HFF-Myc (cell line): ENCODE data around the gene TMEM74B.
A peak's percentile ranks its signal among the peaks of the same experiment; 100 is the strongest.
"Not testable (repeated sequence)": the region's sequence is repeated elsewhere in the genome, so short reads cannot be mapped to it uniquely, and the experiment has no call there.

Experiments used
- DNase-seq: peaks from one replicate; pipeline ENCODE4 v3.0.0-alpha.2; 2011; ENCODE audit warnings: low read depth; ENCODE audit errors: extremely low read depth
- H3K4me3 ChIP-seq: replicated peaks from 2 replicates; pipeline ENCODE4 v1.5.1; 2011; ENCODE audit warnings: low read depth, mild to moderate bottlenecking, control low read depth, low read length
- TF ChIP-seq, protein P1 (sequence below): IDR thresholded peaks from 2 replicates; pipeline ENCODE4 v1.5.1; 2012; ENCODE audit warnings: mild to moderate bottlenecking, low read depth, low read length, control low read depth; ENCODE audit errors: missing control alignments

Gene TMEM74B

GRCh38 chr20:1224205-1224890 lies 39.6 kb upstream of the TMEM74B start:
- no peak for DNase-seq
- TF ChIP-seq, protein P1, sequence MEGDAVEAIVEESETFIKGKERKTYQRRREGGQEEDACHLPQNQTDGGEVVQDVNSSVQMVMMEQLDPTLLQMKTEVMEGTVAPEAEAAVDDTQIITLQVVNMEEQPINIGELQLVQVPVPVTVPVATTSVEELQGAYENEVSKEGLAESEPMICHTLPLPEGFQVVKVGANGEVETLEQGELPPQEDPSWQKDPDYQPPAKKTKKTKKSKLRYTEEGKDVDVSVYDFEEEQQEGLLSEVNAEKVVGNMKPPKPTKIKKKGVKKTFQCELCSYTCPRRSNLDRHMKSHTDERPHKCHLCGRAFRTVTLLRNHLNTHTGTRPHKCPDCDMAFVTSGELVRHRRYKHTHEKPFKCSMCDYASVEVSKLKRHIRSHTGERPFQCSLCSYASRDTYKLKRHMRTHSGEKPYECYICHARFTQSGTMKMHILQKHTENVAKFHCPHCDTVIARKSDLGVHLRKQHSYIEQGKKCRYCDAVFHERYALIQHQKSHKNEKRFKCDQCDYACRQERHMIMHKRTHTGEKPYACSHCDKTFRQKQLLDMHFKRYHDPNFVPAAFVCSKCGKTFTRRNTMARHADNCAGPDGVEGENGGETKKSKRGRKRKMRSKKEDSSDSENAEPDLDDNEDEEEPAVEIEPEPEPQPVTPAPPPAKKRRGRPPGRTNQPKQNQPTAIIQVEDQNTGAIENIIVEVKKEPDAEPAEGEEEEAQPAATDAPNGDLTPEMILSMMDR, result no peak
- no peak overlapping the region for H3K4me3 ChIP-seq

DNA sequence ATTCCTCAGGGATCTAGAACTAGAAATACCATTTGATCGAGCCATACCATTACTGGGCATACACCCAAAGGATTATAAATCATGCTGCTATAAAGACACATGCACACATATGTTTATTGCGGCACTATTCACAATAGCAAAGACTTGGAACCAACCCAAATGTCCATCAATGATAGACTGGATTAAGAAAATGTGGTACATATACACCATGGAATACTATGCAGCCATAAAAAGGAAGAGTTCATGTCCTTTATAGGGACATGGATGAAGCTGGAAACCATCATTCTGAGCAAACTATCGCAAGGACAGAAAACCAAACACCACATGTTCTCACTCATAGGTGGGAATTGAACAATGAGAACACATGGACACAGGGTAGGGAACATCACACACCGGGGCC lies 38.0 kb upstream of the TMEM74B start:
- not testable (repeated sequence) for H3K4me3 ChIP-seq, DNase-seq

DNA sequence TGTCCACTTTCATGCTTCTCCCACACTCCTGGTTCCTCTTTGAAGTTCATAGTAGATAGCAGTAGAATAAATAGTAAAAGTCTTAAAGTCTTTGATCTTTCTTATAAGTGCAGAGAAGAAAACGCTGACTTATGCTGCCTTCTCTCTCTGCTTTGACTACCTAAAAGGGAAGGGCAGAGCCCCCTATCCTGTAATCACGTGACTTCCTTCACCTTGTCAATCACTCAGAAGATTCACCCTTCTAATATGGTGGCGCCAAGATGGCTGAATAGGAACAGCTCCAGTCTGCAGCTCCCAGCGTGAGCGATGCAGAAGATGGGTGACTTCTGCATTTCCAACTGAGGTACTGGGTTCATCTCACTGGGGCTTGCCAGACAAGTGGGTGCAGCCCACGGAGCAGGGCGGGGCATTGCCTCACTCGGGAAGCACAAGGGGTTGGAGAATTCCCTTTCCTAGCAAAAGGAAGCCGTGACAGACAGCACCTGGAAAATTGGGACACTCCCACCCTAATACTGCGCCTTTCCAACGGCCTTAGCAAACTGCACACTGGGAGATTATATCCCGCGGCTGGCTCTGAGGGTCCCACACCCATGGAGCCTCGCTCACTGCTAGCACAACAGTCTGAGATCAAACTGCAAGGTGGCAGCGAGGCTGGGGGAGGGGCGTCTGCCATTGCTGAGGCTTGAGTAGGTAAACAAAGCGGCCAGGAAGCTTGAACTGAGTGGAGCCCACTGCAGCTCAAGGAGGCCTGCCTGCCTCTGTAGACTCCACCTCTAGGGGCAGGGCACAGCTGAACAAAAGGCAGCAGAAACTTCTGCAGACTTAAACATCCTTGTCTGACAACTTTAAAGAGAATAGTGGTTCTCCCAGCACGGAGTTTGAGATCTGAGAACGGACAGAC lies 32.0 kb upstream of the TMEM74B start:
- DNase-seq, H3K4me3 ChIP-seq: not testable (repeated sequence)

DNA sequence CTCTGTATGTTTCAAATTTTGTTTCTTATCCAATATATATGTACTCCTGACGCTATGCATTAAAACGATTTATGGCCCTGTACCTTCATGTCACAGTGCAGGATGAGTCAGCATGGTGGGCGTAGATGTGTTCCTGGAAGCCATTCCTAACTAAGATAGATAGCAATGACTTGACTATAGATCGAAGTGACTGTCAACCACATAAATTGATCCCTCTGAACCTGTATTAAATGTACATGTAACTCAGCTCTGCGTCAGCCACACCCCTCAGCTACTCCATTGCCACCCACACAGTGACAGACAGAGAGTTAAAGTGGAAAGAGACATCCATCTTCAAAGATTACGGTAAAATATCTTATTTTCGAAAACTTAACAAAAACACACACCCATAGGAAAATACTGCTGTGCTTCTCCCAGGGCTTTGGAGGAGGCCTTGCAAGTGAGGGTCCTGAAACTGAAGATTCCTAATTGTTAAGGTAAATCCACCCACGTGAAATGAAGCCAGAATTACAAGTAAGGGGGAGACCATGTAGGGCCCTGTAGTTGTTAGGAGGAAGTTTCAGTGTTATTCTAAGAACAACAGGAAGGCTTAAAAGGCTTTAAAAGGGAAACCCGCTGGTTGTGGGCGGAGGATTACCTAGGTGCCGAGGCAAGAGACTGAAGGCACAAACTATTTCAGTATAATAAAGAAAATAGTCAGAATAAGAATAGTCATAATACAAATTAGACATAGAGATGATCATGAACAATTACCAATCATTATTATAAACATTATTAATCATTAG lies 30.8 kb upstream of the TMEM74B start:
- no peak overlapping the region for H3K4me3 ChIP-seq
- TF ChIP-seq, protein P1, result no peak
- no peak for DNase-seq

- TF ChIP-seq, protein P1, result no peak
- DNase-seq, result no peak
These were observed 30.1 kb upstream of the TMEM74B start for GRCh38 chr20:1214838-1215261.

GRCh38 chr20:1212607-1213396 lies 28.0 kb upstream of the TMEM74B start:
- peak; percentile 38 for DNase-seq
- H3K4me3 ChIP-seq, result no peak overlapping the region
- TF ChIP-seq, protein P1, result peak; percentile 81

More at GRCh38 chr20:1214838-1215261, 30.1 kb upstream of the TMEM74B start:
- no peak overlapping the region for H3K4me3 ChIP-seq

GRCh38 chr20:1212023-1212422 lies 27.2 kb upstream of the TMEM74B start:
- H3K4me3 ChIP-seq, result no peak overlapping the region
- no peak for DNase-seq
- TF ChIP-seq, protein P1, result no peak
